Pons (tissue), 1 donor: ENCODE data around the gene NUTM2D.
"Not testable (repeated sequence)": the region's sequence is repeated elsewhere in the genome, so short reads cannot be mapped to it uniquely, and the experiment has no call there.

Experiments used
- DNase-seq: peaks from one replicate; pipeline ENCODE4 v3.0.0-alpha.2; 2016; ENCODE audit warnings: low spot score

The NUTM2D gene

GRCh38 chr10:87379115-87379514 is 21.6 kb downstream of the NUTM2D start:
- not testable (repeated sequence) for DNase-seq

- DNase-seq = not testable (repeated sequence)
These were observed 25.8 kb downstream of the NUTM2D start for GRCh38 chr10:87383149-87383857.

GRCh38 chr10:87384283-87384682 is 26.7 kb downstream of the NUTM2D start:
- not testable (repeated sequence) for DNase-seq

- DNase-seq = not testable (repeated sequence)
These were observed 28.3 kb downstream of the NUTM2D start for GRCh38 chr10:87385762-87386360.

GRCh38 chr10:87391360-87391759 is 33.8 kb downstream of the NUTM2D start:
- DNase-seq = not testable (repeated sequence)

- DNase-seq = not testable (repeated sequence)
These were observed 38.7 kb downstream of the NUTM2D start for GRCh38 chr10:87396206-87396605.

- not testable (repeated sequence) for DNase-seq
These were observed 40.9 kb downstream of the NUTM2D start for GRCh38 chr10:87398436-87398835.

- not testable (repeated sequence) for DNase-seq
These were observed 50.2 kb downstream of the NUTM2D start for GRCh38 chr10:87407516-87408467.

GRCh38 chr10:87413921-87414320 is 56.4 kb downstream of the NUTM2D start:
- not testable (repeated sequence) for DNase-seq
